H1 (cell line): Measurements from ENCODE around the gene UGT2A2. TPM values are rescaled to one million over a fixed set of nuclear protein-coding genes. Genes with fewer than 3 reads are reported as not detected.

Source experiments
- CTCF ChIA-PET: fragments of 300-600 bp; sonication (Branson Sonifier 250); formaldehyde crosslinking; loops from one replicate; lab custom pipeline; 2021; ENCODE audit not compliant: partially characterized antibody; lab: Charles Lee
- POLR2A ChIA-PET: fragments of 300-600 bp; sonication (Branson Sonifier 250); formaldehyde crosslinking; loops from one replicate; lab custom pipeline; 2021; ENCODE audit warnings: inconsistent platforms; ENCODE audit not compliant: partially characterized antibody; lab: Charles Lee
- DNase-seq, 2 experiments: peaks; one replicate each; pipeline versions ENCODE4 v3.0.0 to v3.0.0-alpha.2; 2010 to 2022; ENCODE audit warnings: low spot score in 2 of 2, low read depth in 1 of 2, mixed read lengths in 1 of 2
- FAIRE-seq: peaks from 2 replicates; lab custom pipeline; 2011; peaks lifted over from hg19 to GRCh38; lab: Jason Lieb, UNC
- H2AFZ ChIP-seq: 2 replicates; pipeline ENCODE4 v1.8.1; 2012; ENCODE audit warnings: low read length, inconsistent platforms
- H2AK5ac ChIP-seq: 2 replicates; pipeline ENCODE4 v1.6.1; 2013; ENCODE audit warnings: low read depth, low read length
- H2BK120ac ChIP-seq: replicated peaks from 2 replicates; pipeline ENCODE3; 2013; ENCODE audit warnings: low read depth, low read length, inconsistent platforms
- H2BK12ac ChIP-seq: 2 replicates; pipeline ENCODE4 v1.6.1; 2013; ENCODE audit warnings: low read depth, low read length
- H2BK15ac ChIP-seq: 2 replicates; pipeline ENCODE4 v1.6.1; 2013; ENCODE audit warnings: low read length
- H2BK20ac ChIP-seq: 2 replicates; pipeline ENCODE4 v1.6.1; 2013; ENCODE audit warnings: low read length
- H2BK5ac ChIP-seq: 2 replicates; pipeline ENCODE4 v1.6.1; 2013; ENCODE audit warnings: low read depth, low read length
- H3K14ac ChIP-seq: 2 replicates; pipeline ENCODE4 v1.6.1; 2013; ENCODE audit warnings: inconsistent platforms; ENCODE audit not compliant: insufficient read length
- H3K18ac ChIP-seq: 2 replicates; pipeline ENCODE4 v1.6.1; 2013; ENCODE audit warnings: low read length; ENCODE audit errors: extremely low read depth
- H3K23ac ChIP-seq: 2 replicates; pipeline ENCODE4 v1.6.1; 2013; ENCODE audit warnings: inconsistent platforms; ENCODE audit not compliant: insufficient read length
- H3K23me2 ChIP-seq: 2 replicates; pipeline ENCODE4 v1.6.1; 2013; ENCODE audit warnings: low read depth, low read length
- H3K27ac ChIP-seq: 2 replicates; pipeline ENCODE4 v1.6.1; 2011; ENCODE audit warnings: low read depth, low read length, inconsistent platforms
- H3K27me3 ChIP-seq, 4 experiments: replicated peaks in 1 of 4; 1 replicate in 1 of 4; 2 replicates in 3 of 4; pipeline versions ENCODE4 v1.6.1 to v1.8.1; 2011 to 2013; ENCODE audit warnings: low read length in 3 of 4, mild to moderate bottlenecking in 3 of 4, inconsistent platforms in 2 of 4, mixed read lengths in 2 of 4, moderate library complexity in 1 of 4; ENCODE audit not compliant: control insufficient read depth in 3 of 4, insufficient read depth in 3 of 4; ENCODE audit errors: extremely low read depth in 1 of 4
- H3K36me3 ChIP-seq, 4 experiments: 2 replicates each; pipeline versions ENCODE4 v1.6.1 to v1.8.1; 2011 to 2013; ENCODE audit warnings: mild to moderate bottlenecking in 4 of 4, low read length in 3 of 4, moderate library complexity in 2 of 4, control low read depth in 1 of 4, inconsistent platforms in 1 of 4; ENCODE audit not compliant: insufficient read depth in 4 of 4, control insufficient read depth in 2 of 4
- H3K4ac ChIP-seq: replicated peaks from 2 replicates; pipeline ENCODE3; 2013; ENCODE audit warnings: low read length, low read depth, mixed read lengths, inconsistent platforms; ENCODE audit not compliant: insufficient read length
- H3K4me1 ChIP-seq, 4 experiments: replicated peaks in 1 of 4; 1 replicate in 1 of 4; 2 replicates in 3 of 4; pipeline versions ENCODE4 v1.6.1 to v1.8.1; 2011 to 2013; ENCODE audit warnings: low read length in 3 of 4, inconsistent platforms in 2 of 4, mixed read lengths in 1 of 4; ENCODE audit not compliant: insufficient read depth in 4 of 4, control insufficient read depth in 3 of 4
- H3K4me2 ChIP-seq, 2 experiments: 2 replicates each; pipeline versions ENCODE4 v1.6.1 to v1.8.1; 2011 to 2013; ENCODE audit warnings: low read depth in 2 of 2, low read length in 2 of 2, control low read depth in 1 of 2, inconsistent platforms in 1 of 2, mild to moderate bottlenecking in 1 of 2; ENCODE audit not compliant: insufficient read depth in 1 of 2
- H3K4me3 ChIP-seq, 4 experiments: fragments of 200-600, 300-600 bp in 1 of 4; sonication (generic), shearing (Covaris generic), sonication (Bioruptor Twin) in 1 of 4; 2 replicates each; pipeline versions ENCODE4 v1.5.1 to v1.8.1; 2011 to 2016; ENCODE audit warnings: low read length in 4 of 4, low read depth in 3 of 4, control low read depth in 2 of 4, inconsistent platforms in 2 of 4, mild to moderate bottlenecking in 2 of 4, mixed read lengths in 1 of 4, moderate library complexity in 1 of 4; ENCODE audit not compliant: insufficient read depth in 2 of 4; ENCODE audit errors: extremely low read depth in 1 of 4
- H3K56ac ChIP-seq: replicated peaks from 2 replicates; pipeline ENCODE3; 2013; ENCODE audit warnings: low read depth, mild to moderate bottlenecking, mixed read lengths, low read length, inconsistent platforms; ENCODE audit not compliant: insufficient read length
- H3K79me1 ChIP-seq: 2 replicates; pipeline ENCODE4 v1.6.1; 2013; ENCODE audit warnings: low read depth, low read length, control low read depth
- H3K79me2 ChIP-seq, 2 experiments: 2 replicates each; pipeline versions ENCODE4 v1.6.1 to v1.8.1; 2012 to 2013; ENCODE audit warnings: low read length in 2 of 2, mild to moderate bottlenecking in 2 of 2, inconsistent platforms in 1 of 2; ENCODE audit not compliant: insufficient read depth in 2 of 2, control insufficient read depth in 1 of 2
- H3K9ac ChIP-seq, 4 experiments: replicated peaks in 1 of 4; 1 replicate in 1 of 4; 2 replicates in 3 of 4; pipeline versions ENCODE4 v1.6.1 to v1.8.1; 2011 to 2013; ENCODE audit warnings: low read depth in 3 of 4, low read length in 3 of 4, control low read depth in 2 of 4, mild to moderate bottlenecking in 2 of 4, moderate library complexity in 2 of 4, inconsistent platforms in 1 of 4; ENCODE audit errors: extremely low read depth in 1 of 4
- H3K9me3 ChIP-seq, 2 experiments: 2 replicates each; pipeline versions ENCODE4 v1.6.1 to v1.8.1; 2012 to 2013; ENCODE audit warnings: mild to moderate bottlenecking in 2 of 2, moderate library complexity in 2 of 2, control low read depth in 1 of 2, inconsistent platforms in 1 of 2, low read depth in 1 of 2, low read length in 1 of 2, mixed read lengths in 1 of 2; ENCODE audit not compliant: insufficient read depth in 2 of 2
- H4K20me1 ChIP-seq, 2 experiments: replicated peaks in 1 of 2; 2 replicates each; pipeline versions ENCODE3 to v1.8.1; 2011 to 2013; ENCODE audit warnings: inconsistent platforms in 2 of 2, low read length in 2 of 2, mild to moderate bottlenecking in 1 of 2; ENCODE audit not compliant: insufficient read depth in 2 of 2, control insufficient read depth in 1 of 2
- H4K5ac ChIP-seq: 2 replicates; pipeline ENCODE4 v1.6.1; 2013; ENCODE audit warnings: low read length, low read depth, mixed read lengths, inconsistent platforms; ENCODE audit not compliant: insufficient read length
- H4K8ac ChIP-seq: 2 replicates; pipeline ENCODE4 v1.8.0; 2013; ENCODE audit warnings: mild to moderate bottlenecking, moderate library complexity, low read length, inconsistent platforms; ENCODE audit not compliant: insufficient read depth; ENCODE audit errors: extremely low read depth
- H4K91ac ChIP-seq: replicated peaks from 2 replicates; pipeline ENCODE3; 2013; ENCODE audit warnings: low read length, mixed read lengths, inconsistent platforms; ENCODE audit not compliant: insufficient read length
- ASH2L ChIP-seq: fragments of 200-600, 300-600 bp; sonication (generic); IDR thresholded peaks from one replicate; pipeline ENCODE4 v1.7.1; 2017; ENCODE audit warnings: low read length
- BCL11A ChIP-seq, 2 experiments: IDR thresholded peaks; one replicate each; pipeline ENCODE4 v1.6.1; 2011; ENCODE audit warnings: low read depth in 2 of 2, low read length in 2 of 2, mild to moderate bottlenecking in 2 of 2
- HDAC2 ChIP-seq, 2 experiments: fragments of 300-600 bp in 1 of 2; sonication (generic) in 1 of 2; IDR thresholded peaks; 2 replicates each; pipeline ENCODE4 v1.6.1; 2011 to 2012; ENCODE audit warnings: low read depth in 2 of 2, low read length in 2 of 2, mild to moderate bottlenecking in 2 of 2, moderate library complexity in 2 of 2, borderline replicate concordance in 1 of 2, inconsistent platforms in 1 of 2
- JUND ChIP-seq: IDR thresholded peaks from 2 replicates; pipeline ENCODE4 v1.6.1; 2011; ENCODE audit warnings: mild to moderate bottlenecking, improper control_type of control experiment, low read length
- KDM1A ChIP-seq: fragments of 200-600, 300-600 bp; sonication (generic); IDR thresholded peaks from 2 replicates; pipeline ENCODE4 v1.7.1; 2016; ENCODE audit warnings: mild to moderate bottlenecking, low read length, borderline replicate concordance
- MAFK ChIP-seq: IDR thresholded peaks from 2 replicates; pipeline ENCODE4 v1.6.1; 2012; ENCODE audit warnings: low read depth, mild to moderate bottlenecking, improper control_type of control experiment, low read length
- MAX ChIP-seq: IDR thresholded peaks from 2 replicates; pipeline ENCODE4 v1.6.1; 2012; ENCODE audit warnings: inconsistent platforms
- POLR2AphosphoS5 ChIP-seq: IDR thresholded peaks from 2 replicates; pipeline ENCODE4 v1.6.1; 2011; ENCODE audit warnings: low read depth, low read length
- RBBP5 ChIP-seq: IDR thresholded peaks from 2 replicates; pipeline ENCODE4 v1.7.1; 2012; ENCODE audit warnings: low read depth, mild to moderate bottlenecking, inconsistent platforms, low read length, moderate library complexity, borderline replicate concordance
- SUZ12 ChIP-seq: fragments of 200-600 bp; sonication (generic); IDR thresholded peaks from 2 replicates; pipeline ENCODE4 v1.6.1; 2012; ENCODE audit warnings: mild to moderate bottlenecking, inconsistent platforms, low read length, moderate library complexity, mixed read lengths
- ZNF274 ChIP-seq: IDR thresholded peaks from 2 replicates; pipeline ENCODE4 v1.7.0; 2012; ENCODE audit warnings: low read length, borderline replicate concordance; ENCODE audit errors: extremely low read depth
- WGBS, 2 experiments: shearing (Covaris generic) in 1 of 2; methylation state at CpG; one replicate each; pipeline versions ENCODE4 v1.1.6 to v1.1.7; 2013 to 2015; ENCODE audit warnings: low lambda C conversion rate in 2 of 2, mixed read lengths in 2 of 2, inconsistent platforms in 1 of 2, low coverage in 1 of 2, missing lambda C conversion rate in 1 of 2; ENCODE audit not compliant: insufficient replicate concordance in 2 of 2, insufficient coverage in 1 of 2, insufficient read length in 1 of 2; ENCODE audit errors: extremely low coverage in 1 of 2, missing lambda C conversion rate in 1 of 2; 5-methylcytosine and 5-hydroxymethylcytosine counted together
- polyA plus RNA-seq, 7 experiments: library from polyadenylated mRNA; depleted of rRNA in 3 of 7; stranded (reverse) in 5 of 7; unstranded in 2 of 7; fragments of >200 nt in 5 of 7; fragments of 200-250 nt in 2 of 7; gene quantifications; 1 replicate in 5 of 7; 2 replicates in 1 of 7; 4 replicates in 1 of 7; pipeline versions ENCODE4 v1.2.1 to v1.2.3, GENCODE V29; 2011 to 2013; ENCODE audit warnings: missing spikeins in 2 of 7, mixed read lengths in 2 of 7
- total RNA-seq: library from RNA; stranded (reverse); fragmentation: NEBNext Ultra II Directional; extraction: Animal tissue kit (Norgen Biotek cat#: 25700); gene quantifications from 2 replicates; pipeline ENCODE4 v1.2.1, GENCODE V29; 2021

Gene UGT2A2
- total and polyA plus RNA-seq, 2 of the 8 experiments (the other 6 are each of a cell fraction or from before 2014, with no cell fraction given), result not detected

DNA sequence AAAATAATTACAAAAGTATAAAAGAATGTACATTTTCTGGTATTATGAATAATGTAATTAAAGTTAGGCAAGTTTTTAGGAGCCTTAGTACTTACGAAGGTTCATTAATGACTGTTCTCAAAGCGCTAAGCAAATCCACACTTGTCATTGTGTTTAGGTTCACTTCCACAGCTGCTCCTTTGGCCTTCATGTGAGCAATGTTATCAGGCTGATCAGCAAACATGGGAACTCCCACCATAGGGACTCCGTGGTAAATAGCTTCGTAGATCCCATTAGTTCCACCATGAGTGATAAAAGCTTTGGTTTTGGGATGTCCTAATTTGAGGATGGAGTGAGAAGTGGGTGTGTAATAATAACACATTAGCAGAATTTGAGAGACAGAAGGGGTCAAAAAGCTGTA is 45.1 kb downstream of the UGT2A2 start:
- Histone ChIP-seq H3K23ac (no peak overlapping the region), H2BK120ac (no peak overlapping the region), H3K79me1 (no peaks in the 10 kb centered on the region), H3K23me2 (no peaks in the 10 kb centered on the region), H2AFZ (no peak overlapping the region), H3K4ac (no peak overlapping the region), H3K14ac (no peak overlapping the region), H2AK5ac (no peak overlapping the region), H3K4me1 (no peaks in the 10 kb centered on the region), H3K79me2 (no peaks in the 10 kb centered on the region), H3K36me3 (no peaks in the 10 kb centered on the region), H2BK15ac (no peak overlapping the region), H4K91ac (no peak overlapping the region), H3K18ac (no peak overlapping the region), H4K20me1 (no peaks in the 10 kb centered on the region), H3K4me2 (no peak overlapping the region), H3K4me3 (no peak overlapping the region), H3K27me3 (no peaks in the 10 kb centered on the region), H3K56ac (no peak overlapping the region), H4K8ac (no peak overlapping the region), H2BK12ac (no peak overlapping the region), H3K9ac (no peak overlapping the region), H3K9me3 (no peaks in the 10 kb centered on the region), H4K5ac (no peak overlapping the region), H3K27ac (no peak overlapping the region), H2BK5ac (no peak overlapping the region), H2BK20ac (no peak overlapping the region)
- FAIRE-seq (no peak), DNase-seq (no peak)
- ChIA-PET CTCF (interaction anchor here (1.0 kb wide), 1 partner anchor 22 kb away, joined by 3 read pairs; no protein-coding TSS in a partner anchor), POLR2A (no interaction called here)
- 91% methylated on average over 4 of the region's 4 CpGs; no CpG with 5 or more reads in 1 of the 2 experiments for WGBS, 2 experiments
- TF ChIP-seq HDAC2 (IDR thresholded peaks at IDR 0.05; ENCODE audit: borderline replicate concordance in 1 of 2, low read depth in 2 of 2, low read length in 2 of 2) (no peak), JUND (no peak), MAX (no peak), KDM1A (no peak), RBBP5 (no peak), SUZ12 (no peak), ZNF274 (no peak), ASH2L (no peak), POLR2AphosphoS5 (no peak), BCL11A (IDR thresholded peaks at IDR 0.05; ENCODE audit: low read depth in 2 of 2, low read length in 2 of 2) (no peak), MAFK (no peak)
